CD4-positive, alpha-beta T cell treated with Interleukin-10 for 1 hour (primary cell): ENCODE data around the gene TMEM243.
A peak's percentile ranks its signal among the peaks of the same experiment; 100 is the strongest.
"Not testable (repeated sequence)": the region's sequence is repeated elsewhere in the genome, so short reads cannot be mapped to it uniquely, and the experiment has no call there.

Experiments
- DNase-seq: peaks from one replicate; pipeline ENCODE4 v3.0.0-alpha.2; 2020

Gene TMEM243, protein sequence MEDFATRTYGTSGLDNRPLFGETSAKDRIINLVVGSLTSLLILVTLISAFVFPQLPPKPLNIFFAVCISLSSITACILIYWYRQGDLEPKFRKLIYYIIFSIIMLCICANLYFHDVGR

DNA sequence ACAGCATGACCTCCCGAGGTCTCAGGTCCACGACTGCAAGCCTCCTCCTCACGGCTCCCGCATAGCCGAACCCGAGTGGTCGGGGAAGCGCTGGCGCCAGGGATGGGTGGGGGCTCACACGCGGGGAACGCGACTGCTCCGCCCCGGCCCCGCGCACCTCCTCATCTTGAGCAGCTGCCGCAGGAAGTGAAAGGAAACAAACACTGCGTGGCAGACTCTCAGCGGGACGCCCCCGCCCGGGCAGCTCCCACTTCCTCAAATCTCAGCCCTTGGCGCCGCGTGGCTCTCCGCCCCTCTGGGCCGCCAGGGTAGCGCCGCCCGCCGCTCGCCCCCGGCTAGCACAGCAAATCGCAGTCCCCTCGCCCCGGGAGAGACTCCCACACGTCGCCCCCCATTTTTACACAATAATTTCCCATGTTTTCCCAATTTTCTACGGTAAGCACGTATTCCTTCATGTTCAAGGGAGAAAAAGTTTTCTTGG, at the start of gene TMEM243:
TSS of gene TMEM243 (minus strand) at position 188 of the 481 bp plus-strand sequence. CDS start 229 bp downstream, outside the sequence.
- peak; percentile 82 for DNase-seq

DNA sequence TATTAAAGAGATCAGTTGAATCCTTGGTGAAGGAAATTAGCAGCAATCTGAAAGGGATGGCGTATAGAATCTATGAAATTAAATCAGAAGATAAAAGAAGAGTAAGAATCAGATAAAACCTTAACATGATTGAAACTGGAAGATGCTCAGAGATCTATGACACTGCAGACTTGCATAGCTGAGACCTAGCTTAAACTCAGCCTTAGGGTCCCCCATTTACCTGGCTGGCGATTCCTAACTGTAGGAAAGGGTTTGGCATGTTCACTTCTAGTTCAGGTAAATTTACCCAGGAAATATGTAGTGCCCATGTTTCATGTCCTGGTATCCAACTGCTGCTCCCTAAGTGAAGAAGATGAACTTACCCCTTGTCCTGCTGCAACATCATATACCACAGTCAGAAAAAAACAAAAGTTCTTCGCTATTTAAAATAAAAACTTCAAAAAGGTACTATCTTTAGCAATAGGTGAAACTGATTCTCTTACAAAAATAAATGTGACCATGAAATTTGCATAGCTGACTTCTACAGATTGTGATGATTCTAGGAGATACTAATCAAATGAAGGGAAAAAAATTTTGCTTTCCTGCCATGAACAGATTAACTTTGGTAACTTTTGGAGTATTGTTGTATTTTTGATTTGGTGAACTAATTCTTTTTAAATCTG, 47.8 kb upstream of the TMEM243 start:
- no peak for DNase-seq

DNA sequence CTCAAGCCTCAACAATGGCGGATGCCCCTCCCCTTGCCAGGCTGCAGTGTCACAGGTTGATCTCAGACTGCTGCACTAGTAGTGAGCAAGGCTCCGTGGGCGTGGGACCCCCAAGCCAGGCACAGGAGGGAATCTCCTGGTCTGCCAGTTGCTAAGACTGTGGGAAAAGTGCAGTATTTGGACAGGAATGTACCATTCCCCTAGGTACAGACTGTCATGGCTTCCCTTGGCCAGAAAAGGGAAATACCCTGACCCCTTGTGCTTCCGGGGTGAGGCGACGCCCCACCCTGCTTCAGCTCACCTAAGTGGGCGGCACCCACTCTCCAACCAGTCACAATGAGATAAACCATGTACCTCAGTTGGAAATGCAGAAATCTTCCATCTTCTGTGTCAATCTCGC, 44.0 kb upstream of the TMEM243 start:
- DNase-seq, result no peak

DNA sequence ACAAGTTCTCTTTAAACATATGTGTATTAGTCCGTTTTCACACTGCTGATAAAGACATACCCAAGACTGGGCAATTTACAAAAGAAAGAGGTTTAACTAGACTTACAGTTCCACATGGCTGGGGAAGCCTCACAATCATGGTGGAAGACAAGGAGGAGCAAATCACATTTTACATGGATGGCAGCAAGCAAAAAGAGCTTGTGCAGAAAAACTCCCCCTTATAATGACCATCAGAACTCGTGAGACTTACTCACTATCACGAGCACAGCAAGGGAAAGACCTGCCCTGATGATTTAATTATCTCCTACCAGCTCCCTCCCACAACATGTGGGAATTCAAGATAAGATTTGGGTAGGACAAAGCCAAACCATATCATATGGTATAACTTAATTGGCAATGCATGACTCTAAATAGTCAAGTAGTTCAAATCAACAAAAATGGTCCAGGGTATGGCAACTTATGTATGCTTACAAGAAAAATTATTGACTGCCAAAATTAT, 34.1 kb upstream of the TMEM243 start:
- DNase-seq, result no peak

DNA sequence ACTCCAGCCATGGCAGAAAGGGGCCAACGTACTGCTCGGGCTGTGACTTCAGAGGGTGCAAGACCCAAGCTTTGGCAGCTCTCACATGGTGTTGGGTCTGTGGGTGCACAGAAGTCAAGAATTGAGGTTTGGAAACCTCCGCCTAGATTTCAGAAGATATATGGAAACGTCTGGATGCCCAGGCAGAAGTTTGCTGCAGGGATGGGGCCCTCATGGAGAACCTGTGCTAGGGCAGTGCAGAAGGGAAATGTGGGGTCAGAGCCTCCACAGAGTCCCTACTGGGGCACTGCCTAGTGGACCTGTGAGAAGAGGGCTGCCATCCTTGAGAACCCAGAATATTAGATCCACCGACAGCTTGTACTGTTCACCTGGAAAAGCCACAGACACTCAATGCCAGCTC, 26.1 kb upstream of the TMEM243 start:
- not testable (repeated sequence) for DNase-seq

DNA sequence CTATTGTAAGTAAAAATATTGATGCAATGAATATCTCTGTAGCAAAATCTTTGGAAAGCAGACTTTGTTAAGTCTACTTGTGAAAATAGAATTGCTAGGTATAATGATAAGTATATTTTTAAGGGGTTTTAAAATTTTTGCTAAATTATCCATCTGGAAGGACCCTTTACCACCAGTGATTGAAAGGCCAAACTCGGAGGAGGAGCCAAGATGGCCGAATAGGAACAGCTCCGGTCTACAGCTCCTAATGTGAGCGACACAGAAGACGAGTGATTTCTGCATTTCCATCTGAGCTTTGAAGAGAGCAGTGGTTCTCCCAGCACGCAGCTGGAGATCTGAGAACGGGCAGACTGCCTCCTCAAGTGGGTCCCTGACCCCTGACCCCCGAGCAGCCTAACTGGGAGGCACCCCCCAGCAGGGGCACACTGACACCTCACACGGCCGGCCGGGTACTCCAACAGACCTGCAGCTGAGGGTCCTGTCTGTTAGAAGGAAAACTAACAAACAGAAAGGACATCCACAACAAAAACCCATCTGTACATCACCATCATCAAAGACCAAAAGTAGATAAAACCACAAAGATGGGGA, 19.0 kb upstream of the TMEM243 start:
- DNase-seq, result not testable (repeated sequence)

DNA sequence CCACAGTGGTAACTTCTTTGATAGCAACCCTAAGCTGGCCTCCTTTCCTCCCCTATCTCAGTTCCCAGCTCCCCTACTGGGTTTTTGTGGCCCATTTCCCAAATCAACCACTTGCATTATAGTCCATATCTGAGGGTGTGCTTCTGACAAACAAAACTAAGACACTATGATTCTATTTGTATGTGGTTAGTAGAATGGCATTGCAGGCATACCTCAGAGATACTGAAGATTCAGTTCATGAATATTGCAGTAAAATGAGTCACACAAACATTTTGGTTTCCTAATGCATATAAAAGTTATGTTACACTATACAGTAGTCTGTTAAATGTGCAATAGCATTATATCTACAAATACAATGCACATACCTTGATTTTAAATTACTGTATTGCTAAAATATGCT, 15.4 kb upstream of the TMEM243 start:
- no peak for DNase-seq

DNA sequence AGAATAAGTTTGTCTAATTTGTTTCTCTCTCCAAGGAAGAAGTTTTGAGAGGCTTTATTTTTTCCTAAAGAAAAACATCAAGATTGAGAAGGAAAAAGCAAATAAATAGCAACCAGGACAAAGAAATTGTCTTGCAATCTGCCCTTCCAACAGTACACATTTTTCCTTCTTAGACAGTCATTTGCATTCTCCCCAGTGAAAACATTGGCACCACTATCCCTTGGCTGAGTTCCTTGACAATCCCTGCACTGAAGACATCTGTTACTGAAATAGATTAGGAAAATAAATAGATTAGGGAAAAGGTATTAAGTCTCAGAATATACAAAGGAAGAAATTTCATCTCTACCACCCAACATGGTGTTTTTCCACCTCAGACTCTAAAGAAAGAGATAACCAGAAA, 12.2 kb upstream of the TMEM243 start:
- no peak for DNase-seq

DNA sequence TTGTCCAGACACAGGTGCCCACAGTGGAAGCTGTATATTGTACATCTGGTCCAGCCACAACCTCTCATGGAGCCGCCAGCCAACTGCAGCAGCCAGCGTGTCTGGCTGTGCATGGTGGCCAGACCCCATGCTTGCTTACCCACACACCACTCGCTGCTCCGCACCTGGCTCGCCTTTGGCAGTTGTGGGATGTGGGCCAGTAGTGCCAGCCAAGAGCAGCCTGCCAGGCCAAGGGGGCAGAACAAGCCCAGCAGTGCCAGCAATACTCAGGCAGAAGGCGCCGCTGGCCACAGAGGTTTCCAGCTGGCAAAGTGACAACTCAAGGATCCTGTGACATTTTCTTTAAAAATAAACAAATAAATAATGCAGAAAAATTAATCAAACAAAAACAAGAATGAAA, 11.7 kb upstream of the TMEM243 start:
- DNase-seq, result no peak

DNA sequence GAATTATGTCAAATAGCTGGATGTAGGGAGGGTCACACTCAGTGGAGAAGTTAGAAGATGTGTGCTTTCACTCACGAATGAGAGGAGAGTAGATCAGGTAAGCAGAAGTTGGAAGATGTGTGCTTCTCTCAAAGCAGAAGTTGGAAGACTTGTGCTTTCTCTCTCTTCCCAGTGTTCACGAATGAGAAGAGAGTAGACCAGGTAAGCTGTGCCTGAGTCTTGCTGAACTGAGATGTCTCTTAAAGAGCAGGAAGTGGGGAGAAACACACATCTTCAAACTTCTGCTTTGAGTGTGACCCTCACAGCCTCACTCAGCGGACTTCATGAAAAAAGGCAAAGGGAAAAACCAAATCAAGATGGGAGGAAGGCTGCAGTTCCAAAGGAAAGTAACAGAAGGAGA, 7.0 kb upstream of the TMEM243 start:
- no peak for DNase-seq

DNA sequence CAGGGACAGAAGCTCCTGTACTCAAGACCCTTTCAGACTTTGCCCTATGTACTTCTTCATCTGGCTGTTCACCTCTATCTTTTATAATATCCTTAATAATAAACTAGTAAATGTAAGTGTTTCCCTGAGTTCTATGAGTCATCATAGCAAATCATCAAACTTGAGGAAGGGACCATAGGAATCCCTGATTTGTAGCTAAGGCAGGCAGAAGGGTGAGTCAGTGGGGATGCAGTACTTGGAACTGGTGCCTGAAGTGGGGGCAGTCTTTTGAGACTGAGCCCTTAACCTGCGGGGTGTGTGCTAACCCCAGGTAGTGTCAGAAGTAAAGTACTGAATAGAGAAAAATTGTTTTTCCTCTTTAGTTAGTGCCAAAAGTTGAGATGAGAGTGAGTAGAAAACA, 6.2 kb upstream of the TMEM243 start:
- DNase-seq, result no peak

DNA sequence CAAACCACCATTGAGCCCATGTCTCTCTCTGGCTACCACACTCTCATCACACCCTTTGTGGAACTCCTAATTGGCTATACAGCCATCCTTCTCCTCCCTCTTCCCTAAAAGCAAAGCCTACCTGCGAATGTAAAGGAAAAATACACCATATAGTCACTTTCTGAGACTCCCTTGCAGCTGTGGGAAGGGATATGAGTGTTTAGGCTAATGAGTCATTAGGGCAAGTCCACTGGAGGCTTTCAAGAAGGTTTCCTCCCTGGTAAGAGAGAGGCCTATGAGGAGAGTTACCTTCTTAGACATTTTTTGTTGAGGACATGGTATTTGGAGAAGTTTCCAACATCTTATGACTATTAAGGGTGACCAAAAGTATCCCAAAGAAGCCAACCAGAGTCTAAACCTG, 4.1 kb upstream of the TMEM243 start:
- DNase-seq, result no peak

DNA sequence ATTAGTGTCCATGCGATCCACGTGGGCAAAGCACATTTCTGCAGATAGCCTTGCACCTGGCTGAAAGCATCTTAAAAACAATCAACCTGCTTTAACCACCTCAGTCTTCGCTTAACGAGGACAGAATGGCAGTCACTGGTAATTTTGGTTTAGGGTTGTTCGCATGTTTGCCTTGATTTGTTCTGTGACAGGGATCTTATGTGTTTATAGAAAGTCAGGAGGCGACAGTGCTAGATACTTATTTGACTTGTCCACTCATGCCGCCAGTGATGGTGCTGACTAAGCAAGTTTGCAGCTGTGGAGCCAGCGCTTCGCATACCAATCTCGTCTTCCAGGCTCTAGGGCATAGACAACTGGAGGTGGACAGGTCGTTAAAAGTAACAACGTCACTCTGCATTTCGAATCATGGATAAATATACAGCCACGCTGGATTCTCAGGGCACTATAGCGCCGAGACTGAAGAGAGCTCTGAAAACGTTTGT, 1.2 kb upstream of the TMEM243 start:
- DNase-seq, result no peak

DNA sequence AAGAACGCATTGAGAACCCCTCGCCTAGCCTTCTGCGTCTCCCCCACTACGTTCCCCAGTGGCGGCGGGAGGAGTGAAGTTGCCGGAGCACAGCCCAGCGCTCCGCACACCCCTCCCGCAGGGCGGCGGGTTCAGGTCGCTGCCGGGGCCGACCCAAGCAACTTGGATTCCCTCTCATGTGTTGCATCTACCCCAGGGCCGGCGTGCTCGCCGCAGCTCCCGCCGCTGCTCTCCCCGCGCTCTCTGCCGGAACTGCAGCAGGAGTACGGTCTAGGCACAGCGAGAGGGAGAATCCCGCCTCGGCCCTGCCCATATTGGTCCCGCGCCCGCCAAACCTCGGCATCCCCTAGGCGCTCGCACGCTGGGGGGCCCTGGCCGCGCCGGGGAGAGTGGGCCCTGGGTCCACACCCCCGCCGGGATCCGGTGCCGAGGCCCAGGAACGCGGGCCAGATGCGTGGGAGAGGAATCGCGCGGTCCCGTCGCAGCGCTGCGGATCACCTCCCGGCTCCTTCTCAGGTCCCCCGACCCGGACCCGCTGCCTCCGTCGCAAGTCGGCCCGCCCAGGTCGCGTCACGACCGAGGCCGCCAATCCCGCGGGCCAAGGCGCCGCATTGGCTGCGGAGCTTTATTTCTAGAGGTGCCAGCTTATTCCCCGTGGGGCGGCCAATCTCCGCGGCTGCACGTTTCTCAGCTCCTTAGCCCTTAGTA, 648 bp upstream of the TMEM243 start:
- peak; percentile 83 for DNase-seq

DNA sequence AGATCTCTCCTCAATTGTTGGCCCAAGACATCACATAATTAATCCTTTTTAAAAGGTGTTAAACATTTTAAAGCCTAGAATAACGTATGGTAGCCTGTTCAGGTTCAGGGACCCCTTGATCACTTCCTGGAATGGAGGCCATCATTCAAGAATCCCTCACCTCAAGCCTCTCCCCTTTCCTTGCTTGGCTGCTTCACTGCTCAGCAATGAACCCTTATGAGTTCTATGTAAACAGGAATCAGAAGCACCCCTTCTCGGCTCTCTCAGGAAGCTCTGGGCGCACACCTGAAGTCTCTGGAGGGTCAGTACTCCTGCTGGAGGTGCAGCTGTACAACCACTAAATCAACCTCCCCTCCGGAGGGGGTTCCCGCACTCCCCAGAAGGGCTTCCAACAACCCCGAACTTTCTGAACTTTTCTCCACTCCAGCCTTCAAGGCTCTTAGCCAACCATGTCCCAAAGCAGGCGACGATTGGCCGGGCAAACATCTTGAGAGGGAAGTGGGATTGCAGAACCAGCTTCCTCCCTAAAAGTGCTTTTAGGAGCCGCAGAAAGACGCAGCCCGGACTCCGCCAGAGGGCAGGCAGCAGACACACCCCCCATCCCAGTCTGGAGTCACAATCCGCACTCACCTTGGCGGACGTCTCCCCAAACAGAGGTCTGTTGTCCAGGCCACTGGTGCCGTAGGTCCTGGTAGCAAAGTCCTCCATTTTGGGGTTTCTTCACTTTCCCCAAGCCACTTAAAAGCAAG, 562 bp downstream of the TMEM243 start:
- peak; percentile 55 for DNase-seq

DNA sequence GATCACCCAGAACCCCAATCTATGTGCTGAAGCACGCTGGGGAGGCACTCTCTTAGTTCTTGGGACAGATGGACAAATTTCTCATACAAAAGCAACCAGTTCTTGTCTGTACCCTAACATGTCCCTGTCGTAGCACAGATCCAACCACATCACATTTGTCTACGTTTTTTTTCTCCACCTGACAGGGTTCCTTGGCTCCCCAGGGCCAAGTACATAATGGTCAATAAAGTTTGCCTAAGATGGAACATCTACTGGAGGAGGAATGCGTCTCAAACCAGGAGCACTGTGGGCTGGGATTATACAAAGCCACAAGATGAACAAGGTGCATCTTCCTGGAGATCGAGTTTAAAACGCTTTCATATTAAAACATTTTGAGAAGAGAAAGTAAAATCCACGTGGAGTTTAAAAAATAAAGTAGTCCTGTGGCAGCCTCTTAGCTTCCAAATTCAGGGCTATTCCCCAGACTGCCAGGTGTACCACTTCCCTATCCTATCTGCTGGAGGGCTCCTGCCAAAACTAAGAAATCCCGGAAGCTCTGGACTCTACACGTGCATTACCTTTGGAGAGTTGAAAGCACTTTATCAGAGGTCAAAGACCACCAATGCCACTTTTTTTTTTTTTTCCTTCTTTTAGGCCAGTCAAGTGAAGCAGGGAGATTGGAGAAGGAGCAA, 1.4 kb downstream of the TMEM243 start:
- peak; percentile 19 for DNase-seq

DNA sequence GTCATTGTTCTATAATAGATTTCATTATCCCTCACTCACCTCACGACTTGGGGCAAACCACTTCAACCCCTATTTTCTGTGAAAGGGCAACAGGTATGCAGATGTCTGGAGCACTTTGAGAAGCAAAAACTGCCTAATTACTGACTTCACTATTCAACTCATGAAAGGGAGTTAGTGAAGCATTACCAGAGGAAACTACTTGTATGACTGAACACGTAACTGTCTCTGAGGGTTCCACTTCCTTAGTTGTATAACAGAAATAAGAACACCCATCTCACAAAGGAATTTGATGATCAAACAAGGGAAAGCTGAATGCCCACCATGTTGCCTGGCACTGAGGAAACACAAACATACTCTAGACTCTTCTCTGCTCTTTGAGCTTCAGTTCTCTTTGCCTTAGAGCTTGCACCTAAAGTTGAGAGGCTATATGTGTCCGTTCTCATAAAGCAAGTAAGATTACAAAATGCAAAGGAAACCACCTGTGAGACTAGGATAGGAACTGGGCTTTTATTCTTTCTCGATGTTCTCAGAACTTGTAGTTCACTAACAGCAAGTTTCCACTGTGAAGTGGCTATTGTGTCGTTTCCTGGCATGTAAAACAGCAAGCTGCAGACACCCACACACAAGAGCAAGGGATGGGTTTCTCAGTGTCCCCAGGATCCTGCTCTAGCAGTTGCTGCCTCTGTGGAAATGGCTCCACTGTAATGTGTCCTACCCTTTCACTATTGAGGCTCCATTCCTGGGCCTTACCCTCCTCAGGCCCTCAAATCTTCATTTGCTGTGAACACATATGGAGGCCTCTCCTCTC, 2.6 kb downstream of the TMEM243 start:
- DNase-seq, result peak; percentile 65

DNA sequence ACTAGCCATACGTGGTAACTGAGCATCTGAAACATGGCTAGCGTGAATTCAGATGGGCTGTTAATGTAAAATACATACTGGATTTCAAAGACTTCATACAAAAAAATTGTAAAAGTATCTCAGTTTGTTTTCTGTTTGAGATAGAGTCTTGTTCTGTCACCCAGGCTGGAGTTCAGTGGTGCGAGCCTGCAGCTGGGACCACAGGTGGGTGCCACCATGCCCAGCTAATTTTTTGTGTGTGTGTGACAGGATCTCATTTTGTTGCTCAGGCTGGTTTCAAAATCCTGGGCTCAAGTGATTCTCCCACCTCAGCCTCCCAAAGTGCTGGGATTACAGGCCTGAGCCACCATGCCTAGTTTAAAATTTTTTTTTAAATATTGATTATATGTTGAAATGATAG, 4.5 kb downstream of the TMEM243 start:
- no peak for DNase-seq

DNA sequence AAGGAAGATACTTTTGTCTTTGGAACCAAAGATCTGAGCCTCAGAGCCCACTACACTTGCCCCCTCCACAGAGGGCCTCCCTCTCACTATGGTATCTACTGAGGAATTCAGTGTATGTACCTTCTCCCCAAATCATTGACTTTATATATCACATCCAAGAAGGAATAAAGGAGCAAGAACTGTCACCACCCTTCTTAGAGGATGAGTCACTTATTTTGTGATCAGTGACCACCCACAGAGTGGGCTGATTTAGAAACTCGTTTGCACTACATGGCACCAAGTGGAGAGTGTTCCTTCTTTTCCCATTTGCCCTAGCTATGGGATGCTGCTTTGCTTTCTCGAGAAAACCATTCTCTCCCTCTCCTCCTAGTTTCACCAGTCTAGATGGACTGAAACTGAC, 5.7 kb downstream of the TMEM243 start:
- DNase-seq, result no peak

DNA sequence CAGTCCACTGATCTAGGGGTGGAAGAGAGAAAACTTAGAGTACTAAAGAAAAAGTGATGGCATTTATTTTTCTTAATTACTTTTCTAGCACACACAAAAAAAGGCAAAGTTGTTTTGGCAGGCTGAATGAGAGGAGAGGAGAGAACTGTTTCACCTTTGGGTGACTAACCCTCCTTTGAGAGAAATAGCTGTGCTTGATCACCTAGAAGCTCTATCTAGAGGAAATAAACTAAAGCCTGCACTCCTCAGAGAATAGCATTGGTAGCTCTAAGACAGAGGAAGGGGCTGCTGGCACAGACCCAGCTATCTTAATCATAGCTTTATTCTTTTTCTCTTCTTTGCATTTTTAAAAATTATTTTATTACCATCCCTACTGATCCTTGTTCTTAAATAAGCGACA, 6.3 kb downstream of the TMEM243 start:
- no peak for DNase-seq

DNA sequence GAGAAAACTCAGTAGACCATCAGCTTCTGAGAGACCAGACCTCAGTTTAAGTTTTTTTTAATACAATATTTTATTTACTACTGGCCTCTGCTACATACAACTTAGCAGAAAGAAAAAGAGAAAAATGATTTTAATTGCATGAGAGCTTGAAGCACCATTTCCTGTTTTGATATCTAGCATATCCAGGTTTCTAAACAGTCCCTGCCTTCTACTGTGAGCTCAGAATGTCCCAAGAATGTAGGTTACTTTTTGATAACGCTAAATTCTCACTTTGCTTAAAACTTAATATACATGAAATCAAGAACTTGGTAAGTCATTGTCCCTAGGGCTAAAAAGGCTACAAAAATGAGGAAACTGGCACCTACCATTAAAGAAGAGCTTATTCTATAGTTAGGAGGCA, 7.0 kb downstream of the TMEM243 start:
- DNase-seq, result no peak
